ENCODE measurements around the gene RNF26.
A peak's percentile ranks its signal among the peaks of the same experiment; 100 is the strongest.

RNF26 gene

DNA sequence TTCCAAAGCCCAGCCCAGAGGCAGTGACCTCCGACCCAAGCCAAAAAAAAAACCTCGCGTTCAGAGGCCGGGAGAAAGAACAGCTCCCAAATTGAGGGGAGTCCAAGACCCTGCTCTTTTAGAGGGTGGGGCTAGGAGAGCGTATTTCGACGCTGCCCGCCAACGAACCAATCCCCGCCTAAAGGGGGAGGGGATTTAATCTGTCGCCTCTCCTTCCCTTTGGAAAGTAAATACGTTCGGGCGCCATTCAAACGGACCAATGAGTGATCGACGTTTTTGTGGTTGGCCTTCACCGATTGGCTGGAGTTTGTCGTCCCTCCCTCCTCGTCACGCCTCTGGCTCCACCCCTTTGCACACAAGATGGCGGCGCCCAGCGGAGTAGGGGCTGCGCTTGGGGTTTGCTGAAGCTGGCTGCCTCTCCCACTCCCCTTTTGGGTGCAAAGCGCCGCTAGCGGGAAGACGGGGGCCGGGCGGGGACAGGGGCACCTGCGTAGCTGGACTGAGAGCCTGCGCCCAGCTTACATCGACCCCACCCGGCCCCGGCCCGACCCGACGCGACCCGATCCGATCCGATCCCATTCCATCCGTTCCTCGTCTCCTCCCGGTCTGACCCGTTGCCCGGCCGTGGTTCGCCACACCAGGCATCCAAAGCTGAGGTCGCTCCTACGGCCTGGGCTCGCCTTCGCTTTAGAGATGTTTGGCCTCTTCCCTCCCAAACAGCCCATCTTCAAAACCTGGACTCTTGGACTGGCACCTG lies at the start of gene RNF26:
Gene RNF26 (plus strand): TSS at position 354 of the 757 bp plus-strand sequence. CDS start 596 bp downstream, outside the sequence.
- peak; percentile 96 for DNase-seq

DNA sequence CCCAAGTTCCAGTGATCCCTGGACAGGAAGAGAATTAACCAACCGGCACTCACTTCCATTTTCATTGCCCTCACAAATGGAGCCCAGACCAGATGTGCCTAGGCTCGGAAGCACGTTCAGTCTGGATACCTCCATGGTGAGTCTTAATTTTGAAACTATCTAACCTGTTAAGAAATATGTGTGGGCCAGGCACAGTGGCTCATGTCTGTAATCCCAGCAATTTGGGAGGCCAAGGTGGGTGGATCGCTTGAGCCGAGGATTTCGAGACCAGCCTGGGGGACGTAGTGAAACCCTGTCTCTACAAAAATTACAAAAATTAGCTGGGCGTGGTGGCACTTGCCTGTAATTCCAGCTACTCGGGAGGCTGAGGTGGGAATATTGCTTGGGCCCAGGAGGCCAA lies 48.9 kb upstream of the RNF26 start:
- no peak for DNase-seq

DNA sequence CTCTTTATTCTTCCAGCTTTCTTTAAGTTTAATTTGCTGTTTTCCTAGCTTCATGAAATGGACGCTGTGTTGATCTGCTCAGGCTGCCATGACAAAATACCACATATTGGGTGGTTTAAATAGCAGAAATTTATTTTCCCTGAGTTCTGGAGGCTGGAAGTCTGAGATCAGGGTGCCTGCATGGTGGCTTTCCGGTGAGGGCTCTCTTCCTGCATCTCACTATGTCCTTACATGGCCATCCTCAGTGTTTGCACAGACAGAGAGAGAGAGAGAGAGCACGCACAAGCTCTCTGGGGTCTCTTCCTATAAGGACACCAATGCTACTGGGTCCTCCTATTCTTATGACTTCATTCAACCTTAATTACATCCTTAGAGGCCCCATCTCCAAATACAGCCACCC lies 46.1 kb upstream of the RNF26 start:
- DNase-seq = no peak

DNA sequence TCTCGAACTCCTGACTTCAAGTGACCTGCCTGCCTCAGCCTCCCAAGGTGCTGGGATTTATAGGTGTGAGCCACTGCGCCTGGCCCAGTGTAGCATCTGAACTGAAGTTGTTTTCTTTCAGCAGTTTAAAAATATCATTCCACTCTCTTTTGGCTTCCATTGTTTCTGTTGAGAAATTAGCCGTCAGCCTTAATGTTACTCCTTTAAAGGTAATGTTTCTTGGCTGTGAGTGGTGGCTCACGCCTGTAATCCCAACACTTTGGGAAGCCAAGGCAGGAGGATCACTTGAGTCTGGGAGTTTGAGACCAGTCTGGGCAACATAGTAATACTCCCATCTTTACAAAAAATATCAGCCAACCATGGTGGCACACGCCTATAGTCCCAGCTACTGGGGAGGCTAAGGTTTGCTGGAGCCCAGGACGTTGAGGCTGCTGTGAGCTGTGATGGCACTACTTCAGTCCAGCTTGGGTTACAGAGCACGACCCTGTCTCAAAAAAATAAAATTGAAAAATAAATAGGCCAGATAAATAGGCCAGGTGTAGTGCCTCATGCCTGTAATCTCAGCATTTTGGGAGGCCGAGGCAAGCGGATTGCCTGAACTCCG lies 43.3 kb upstream of the RNF26 start:
- DNase-seq = no peak

DNA sequence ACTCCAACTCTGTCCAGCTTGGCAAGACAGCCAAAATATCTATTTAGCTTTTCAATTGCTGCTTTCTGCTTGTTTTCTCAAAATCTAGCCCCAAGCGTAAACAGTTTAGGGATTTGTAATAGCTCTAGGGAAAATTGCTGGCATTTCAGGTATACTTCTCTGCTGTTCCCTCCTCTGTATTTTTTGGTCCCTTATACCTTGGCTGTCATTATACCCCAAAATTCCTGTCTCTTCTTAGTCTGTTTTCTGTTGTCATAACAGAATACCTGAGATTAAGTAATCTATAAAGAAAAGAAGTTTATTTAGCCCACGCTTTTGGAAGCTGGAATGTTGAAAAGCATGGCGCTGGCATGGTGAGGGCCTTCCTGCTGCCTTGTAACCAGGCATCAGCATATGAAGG lies 40.9 kb upstream of the RNF26 start:
- no peak for DNase-seq

DNA sequence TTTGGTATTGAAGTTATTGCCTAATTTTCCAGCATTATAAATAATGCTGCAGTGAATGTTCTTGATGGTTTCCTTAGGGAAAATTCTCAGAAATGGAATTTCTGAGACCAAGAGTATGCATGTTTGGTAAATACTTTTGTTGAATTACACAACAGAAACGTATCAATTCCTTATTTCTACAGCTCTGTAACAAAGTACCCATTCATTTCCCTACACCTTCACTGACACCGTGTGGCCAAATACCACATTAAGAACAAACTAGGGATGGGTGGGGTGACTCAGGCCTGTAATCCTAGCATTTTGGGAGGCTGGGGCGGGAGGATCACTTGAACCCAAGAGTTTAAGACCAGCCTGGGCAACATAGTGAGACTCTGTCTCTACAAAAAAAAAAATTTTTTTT lies 39.1 kb upstream of the RNF26 start:
- DNase-seq = no peak

DNA sequence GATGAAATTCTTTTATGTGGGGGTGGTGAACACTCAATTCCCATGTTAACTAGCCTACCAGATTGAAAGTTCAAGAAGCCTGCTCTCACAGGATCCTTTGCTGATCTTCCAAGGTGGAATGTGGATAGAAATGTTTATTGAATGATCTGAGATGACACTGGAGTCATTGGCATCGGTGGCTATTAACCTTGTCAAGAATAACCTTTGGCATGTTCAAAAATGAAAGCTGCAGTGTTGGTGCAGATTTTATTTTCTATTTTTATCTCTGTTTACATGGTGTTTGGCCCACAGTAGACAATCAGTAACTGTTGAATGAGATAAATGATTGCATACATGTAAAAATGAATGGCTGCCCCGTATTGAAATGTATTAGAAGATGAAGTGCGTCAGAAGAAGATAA lies 36.4 kb upstream of the RNF26 start:
- no peak for DNase-seq

DNA sequence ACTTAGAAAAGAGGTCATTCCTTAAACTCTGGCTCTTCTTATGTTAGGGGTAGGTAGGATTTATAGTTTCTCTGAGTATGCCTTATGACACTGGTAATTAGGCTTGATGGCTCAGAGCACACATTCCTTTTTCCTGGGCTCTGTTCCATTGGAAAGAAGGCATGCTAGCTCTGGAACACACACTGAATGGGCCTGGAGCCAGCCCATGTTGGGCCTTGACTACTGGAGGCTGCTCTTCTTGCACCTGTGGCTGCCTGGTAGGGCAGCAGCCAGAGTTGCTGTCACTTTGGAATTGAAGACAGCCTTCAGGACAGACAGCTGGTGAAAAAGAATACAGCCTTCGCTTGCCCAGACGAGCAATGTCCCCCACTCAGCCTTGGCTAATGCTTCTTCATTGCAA lies 35.6 kb upstream of the RNF26 start:
- no peak for DNase-seq

DNA sequence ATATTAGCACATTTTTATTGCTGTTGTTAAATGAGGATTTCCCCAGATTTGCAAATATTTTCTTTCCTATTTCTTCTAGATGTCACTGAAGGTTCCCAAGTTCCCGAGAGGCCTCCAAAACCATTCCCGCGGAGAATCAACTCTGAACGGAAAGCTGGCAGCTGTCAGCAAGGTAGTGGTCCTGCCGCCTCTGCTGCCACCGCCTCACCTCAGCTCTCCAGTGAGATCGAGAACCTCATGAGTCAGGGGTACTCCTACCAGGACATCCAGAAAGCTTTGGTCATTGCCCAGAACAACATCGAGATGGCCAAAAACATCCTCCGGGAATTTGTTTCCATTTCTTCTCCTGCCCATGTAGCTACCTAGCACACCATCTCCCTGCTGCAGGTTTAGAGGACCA lies 34.9 kb upstream of the RNF26 start:
- no peak for DNase-seq

DNA sequence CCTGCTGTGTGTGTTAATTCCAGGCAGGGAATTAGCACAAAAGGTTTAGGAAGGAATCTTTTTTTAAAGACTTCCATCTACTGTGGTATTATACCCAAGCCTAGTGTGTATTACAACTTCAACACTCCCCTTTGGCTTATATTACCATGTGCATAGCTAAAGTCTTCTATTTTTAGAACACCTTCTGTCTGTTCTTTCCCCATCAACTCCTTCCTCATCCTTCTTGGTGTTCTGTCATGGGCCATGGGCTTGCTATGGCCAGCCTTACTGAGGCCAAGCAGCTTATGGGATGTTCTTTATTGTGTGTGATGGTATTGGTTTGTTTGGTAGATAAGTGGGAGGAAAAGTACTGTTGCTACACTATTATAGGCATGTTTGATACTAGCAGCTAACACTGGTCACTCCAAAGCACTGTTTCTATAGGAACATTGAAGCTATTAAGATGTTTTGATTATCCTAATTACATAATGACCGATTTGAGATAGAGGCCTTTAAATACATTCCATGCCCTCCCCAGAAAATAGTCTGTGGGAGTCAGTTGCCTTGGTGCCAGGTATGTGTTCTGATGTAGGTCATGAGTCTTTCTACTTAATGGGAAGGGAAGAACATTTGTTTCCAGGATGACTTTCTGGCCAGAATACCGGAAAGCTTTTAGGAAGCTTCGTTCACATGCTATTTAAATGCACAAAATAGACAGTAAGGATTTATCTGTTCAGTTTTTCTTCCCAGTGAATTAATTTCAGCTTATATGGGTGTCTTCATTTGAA lies 33.9 kb upstream of the RNF26 start:
- no peak for DNase-seq

DNA sequence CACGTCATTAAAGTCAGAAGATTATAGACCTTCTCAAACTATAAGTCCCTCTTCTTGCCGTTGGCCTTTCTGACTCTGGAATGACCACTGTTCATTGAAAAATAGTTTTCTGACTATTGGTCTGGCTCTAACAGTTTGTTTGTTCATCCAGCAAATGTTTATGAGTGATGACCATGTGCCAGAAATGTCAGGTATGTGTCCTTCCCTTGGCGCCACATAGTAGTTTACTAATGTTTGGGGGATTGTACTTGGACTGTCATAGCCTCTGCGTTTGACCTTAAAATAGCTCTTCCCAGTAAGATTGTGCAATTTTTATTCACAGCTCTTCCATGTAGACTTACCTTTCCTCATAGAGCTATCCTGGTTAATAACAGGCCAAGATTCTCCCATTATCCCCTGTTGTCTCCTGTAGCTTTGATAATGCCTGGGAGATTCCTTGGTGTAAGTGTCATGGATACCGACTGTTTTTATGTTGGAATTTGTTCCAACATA lies 31.1 kb upstream of the RNF26 start:
- no peak for DNase-seq

DNA sequence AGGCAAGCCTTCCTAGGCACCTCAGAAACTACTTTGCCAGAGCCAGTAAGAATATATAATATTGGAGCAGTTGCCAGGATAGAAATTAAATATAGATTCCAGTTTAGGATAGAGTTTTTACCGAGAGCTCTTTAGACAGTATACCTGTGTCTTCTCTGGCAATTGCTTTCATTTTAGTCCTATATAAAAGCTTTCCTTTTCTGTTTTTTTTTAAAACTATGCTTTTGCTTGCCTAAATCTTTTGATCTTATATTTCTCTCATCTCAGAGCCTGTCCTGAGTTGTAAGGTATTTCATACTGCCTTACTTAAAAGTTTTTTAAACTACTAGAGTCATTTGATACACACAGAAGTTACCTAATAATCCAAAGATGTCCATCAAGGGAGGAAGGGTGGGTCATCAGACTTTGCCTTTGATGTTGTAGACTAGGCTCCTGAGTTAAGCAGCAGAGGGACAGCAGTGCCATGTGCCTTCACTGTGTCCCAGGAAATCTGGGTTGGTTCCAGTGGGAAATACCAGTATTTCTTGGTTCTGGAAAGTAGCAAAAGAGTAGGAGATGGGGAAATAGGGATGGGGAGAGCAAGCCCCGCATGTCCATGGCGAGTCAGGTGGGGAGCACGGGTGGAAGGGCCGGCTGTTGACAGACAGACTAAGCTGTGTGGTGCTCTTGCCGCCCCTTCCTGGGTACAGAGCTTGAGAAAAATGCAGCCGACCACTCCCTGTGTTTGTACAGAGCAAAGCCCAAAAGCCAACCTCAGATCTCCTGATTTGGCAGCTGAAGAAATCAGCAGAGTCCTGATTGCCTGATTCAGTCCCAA lies 28.6 kb upstream of the RNF26 start:
- no peak for DNase-seq

DNA sequence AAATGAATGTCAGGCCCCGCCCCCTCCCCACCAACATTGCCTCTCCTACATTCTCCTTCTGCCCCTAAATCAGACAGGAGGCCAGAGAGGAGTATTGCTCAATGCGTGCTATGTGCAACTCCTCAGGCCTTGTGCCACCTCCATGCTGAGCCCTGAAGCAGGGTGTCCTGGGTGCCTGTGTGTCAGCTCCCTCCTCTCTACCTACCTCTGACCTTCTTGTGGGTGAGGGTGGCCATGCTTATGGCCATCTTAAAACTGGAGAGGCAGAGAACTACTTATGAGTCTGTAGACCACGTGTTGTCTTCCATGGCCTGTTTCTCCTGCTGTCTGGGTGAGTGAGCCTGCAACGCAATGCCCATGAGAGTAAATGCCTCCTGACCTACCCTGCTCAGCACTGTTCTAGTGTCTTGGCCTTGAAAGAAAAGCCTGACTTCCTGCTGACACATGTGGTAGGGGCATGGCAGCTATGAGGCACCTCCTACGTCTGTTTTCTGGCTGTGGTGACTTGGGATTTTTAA lies 27.9 kb upstream of the RNF26 start:
- no peak for DNase-seq

DNA sequence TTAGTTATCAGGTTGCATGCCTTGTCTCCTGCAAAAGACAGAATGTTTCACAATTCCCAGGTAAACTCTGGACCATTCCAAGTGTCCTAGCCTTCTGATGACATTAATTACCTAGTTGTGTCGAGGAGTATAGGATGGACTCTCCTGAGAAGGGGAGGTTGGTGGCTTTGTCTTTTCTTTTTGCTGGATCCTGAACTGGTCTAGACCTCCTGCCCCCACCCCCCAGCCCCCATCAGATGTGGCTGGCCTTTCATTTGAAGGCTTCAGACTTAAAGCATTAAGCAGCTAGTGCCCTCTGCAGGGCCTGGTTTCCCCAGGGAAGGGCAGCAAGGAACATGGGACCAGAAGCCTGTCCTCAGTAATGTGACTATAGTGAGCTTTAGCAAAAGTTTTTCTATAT lies 27.1 kb upstream of the RNF26 start:
- DNase-seq = no peak

DNA sequence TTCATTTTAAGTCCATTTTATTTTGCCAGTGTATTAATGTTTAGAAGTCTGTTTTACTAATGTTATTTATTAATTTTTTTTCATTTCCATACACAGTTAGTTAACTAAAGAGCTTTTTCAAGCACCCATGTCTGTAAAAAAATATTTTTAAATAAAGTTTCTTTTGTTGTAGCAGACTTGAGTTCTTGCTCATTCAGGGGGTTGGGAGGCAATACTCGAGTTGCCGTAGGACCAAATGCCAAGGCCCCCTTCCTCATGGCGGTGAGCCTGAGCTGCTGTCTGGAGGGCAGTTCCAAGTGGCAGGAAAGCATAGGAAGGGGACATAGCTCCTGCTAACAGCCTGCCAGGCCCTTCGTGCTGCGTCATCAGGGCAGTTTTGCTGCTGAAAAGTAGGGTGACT lies 26.4 kb upstream of the RNF26 start:
- DNase-seq = no peak

DNA sequence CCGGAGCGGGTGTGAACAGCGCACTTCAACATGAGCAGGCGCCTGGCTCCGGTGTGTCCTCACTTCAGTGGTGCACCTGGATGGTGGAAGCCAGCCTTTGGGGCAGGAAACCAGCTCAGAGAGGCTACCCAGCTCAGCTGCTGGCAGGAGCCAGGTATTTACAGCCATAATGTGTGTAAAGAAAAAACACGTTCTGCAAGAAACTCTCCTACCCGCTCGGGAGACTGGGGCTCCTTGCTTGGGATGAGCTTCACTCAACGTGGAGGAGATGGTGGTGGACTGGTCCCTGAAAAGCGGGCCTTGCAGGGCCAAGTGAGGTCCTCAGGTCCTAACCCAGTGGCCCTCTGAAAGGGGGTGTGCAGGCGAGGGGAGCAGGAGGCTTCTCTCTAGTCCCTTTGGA lies 24.9 kb upstream of the RNF26 start:
- no peak for DNase-seq

DNA sequence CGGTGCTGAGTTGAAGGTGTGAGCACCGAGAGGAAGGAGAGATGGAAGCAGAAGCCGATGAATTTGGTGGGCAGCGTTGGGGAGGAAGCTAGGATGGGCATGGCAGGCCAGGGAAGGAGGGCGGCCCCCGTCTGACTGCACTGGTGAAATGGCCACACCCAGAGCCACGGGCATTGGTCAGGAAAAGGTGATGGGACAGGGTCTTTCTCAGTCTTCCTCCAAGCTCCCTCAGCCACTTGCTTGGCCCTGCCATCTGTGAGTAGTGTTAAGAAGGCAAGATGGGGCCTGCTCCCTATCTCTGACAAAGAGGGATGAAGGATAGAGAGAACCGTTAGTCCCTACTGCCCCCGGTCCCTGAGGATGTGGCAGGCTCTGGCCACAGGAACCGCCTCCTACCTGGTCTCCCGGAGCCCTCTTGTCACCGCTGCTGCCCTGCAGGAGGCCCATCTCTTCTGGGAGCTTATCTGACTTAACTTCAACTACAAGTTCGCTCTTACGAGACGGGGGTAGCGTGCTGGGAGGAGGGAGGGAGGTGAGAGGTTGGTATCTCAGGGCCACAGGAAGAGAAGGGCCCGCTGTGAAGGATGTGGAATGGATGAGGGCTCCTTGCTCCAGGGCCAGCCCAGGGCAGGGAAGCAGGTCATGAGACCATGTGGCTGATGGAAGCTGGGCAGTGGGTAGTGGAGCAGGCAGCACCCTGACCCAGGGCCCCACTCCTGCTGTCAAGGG lies 24.2 kb upstream of the RNF26 start:
- DNase-seq = no peak

DNA sequence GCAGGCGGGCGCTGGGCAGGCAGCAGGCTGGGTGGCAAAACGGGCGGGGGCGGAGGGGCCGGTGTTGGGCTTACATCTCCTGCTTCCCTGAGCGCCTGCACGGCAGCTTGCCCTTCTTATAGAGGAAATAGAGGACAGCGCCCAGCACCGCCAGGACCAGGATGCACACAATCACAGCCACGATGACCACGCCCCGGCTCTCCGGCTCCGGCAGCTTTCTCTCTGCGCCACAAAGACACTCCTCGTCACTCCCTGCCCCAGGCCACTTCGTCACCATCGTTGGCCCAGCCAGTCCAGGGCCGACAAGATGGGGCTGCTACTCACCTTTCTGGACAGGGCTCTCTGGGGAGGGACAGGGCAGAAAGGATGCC lies 23.7 kb upstream of the RNF26 start:
- no peak for DNase-seq

DNA sequence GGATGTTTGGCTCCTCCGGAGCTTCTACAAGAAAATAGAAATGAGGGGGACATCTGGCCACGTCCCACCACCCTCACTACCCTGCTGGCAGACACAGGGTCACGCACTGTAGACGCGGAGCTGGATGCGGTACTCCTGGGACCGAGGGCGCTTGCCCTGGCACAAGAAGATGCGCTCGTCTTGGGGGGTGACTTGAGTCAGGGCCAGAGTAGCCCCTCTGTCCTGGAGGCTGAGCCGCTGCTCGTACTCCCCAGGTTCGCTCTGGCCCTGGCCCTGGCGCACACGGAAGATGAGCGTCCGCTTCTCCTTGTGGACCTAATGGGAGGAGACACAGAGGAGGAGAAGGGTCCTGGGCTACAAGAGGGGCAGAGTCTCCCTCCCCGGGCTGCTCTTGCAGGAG lies 19.6 kb upstream of the RNF26 start:
- no peak for DNase-seq

DNA sequence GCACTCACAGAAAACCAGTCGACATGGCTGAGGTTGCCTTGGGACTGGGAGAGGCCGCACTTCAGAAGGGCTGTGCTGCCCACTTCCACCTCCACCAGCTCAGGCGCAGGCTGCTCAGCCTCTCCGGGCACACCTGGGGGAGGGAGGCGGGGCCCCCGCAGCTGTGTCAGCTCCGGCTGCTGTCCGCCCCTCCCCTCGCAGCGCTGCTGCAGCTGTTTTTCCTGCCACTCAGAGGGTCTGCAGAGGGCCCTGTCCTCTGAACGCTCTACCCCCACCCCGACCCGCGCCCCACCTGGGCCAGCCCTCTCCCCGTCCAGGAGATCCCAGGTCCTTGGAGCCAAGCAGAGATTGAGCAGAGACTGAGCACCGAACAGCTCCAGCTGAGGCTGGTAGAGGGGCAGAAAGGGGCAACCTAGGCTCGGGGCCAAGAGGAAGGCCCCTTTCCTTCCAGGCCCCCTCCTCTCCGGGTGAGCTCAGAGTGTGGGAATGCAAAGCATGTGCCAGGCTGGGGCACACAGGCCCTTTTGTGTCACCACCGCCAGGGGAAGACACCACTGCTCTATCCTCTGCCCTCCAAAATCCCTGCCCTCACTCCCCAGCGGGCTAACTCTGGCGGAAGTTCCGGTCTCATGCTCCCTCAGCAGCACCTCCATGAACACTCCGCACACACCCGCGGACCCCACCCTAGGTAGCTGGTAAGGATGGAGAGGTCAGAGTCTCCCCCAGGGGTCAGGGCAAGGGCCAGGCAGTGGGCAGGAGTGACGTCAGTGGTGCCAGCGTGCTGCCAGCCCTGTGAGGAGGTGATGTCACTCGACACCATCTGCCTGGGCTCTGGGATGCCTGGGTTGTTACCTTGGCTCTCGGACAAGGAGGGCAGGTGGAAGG lies 19.0 kb upstream of the RNF26 start:
- DNase-seq = peak; percentile 48

Data from stimulated activated CD4-positive, alpha-beta T cell treated with anti-CD3 and anti-CD28 coated beads, Interleukin-4, amount 100 ng/mL, for 24 hours (primary cell).